ENCODE results near the gene CADM1.

Gene CADM1

DNA sequence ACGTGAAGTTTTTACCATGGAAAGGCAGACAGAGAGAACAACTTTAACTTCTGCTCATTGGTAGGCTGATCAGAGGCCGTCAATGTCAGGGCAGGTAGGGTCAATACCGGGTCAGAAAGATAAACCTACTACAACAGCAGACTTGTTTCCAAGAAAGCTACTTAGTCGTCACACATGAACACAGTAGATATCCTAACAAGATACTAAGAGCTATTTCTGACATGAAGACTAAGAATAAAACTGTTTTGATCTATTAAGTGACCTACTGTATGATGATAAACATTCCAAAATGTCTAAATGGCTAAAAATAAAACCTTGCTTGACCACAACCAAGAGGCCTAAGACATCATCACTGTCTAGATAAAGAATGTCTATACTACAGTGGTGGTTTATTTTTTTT, 231.3 kb downstream of the CADM1 start:
- no peaks in the 10 kb centered on the region for H4K20me1 ChIP-seq (ENCODE audit: insufficient read depth, low read length)
- H3K79me2 ChIP-seq (ENCODE audit: low read length), result peaks cover 55% of the 10 kb centered on the region
- H3K9ac ChIP-seq (ENCODE audit: low read length), result no peak overlapping the region
- peaks cover 4% of the 10 kb centered on the region; the same call in 1 of the 2 replicates for H3K36me3 ChIP-seq (replicated peaks; ENCODE audit: insufficient read depth, low read length)
- H3K4me3 ChIP-seq (ENCODE audit: low read length), result no peak overlapping the region
- no peak overlapping the region for H3K4me2 ChIP-seq (ENCODE audit: low read depth, low read length)
- H3K9me3 ChIP-seq (replicated peaks; ENCODE audit: insufficient read depth, low read length), result no peaks in the 10 kb centered on the region
- H2AFZ ChIP-seq (ENCODE audit: low read length), result no peak overlapping the region
- H3K27ac ChIP-seq (ENCODE audit: low read length), result no peak overlapping the region
- no peaks in the 10 kb centered on the region for H3K9me2 ChIP-seq (replicated peaks; ENCODE audit: insufficient read depth, low read length)
- DNase-seq, result no peak
- H3F3A ChIP-seq (ENCODE audit: insufficient read depth, low read length), result no peaks in the 10 kb centered on the region
- peaks cover 16% of the 10 kb centered on the region; the same call in 1 of the 2 replicates for H3K4me1 ChIP-seq (ENCODE audit: low read length)
- TF ChIP-seq CTCF (IDR thresholded peaks at IDR 0.05; ENCODE audit: low read length) (no peak), EZH2phosphoT487 (IDR thresholded peaks at IDR 0.05; ENCODE audit: low read length) (no peak), EZH2 (optimal IDR thresholded peaks at IDR 0.05; ENCODE audit: low read depth, low read length) (no peak)
- H3K27me3 ChIP-seq (replicated peaks; ENCODE audit: insufficient read depth, low read length), result no peaks in the 10 kb centered on the region

DNA sequence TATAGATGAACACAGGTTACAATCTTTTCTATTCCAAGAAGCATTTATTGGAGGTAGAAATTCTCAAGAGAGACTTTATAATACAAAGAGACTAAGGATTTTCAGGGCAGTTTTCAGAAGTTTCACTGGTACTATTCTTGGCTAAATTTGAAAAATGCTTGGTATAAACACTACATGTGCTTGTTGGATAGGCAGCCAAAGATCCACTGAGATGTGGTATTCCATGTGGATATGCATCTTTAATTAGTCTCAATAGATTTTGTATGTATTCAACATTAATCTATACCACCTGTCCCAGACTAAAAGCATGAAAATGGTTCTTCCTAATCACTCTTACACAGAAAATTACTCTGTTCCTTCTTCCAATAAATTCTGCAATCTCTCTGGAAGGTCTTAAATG, 232.6 kb downstream of the CADM1 start:
- Histone ChIP-seq H3K9ac (ENCODE audit: low read length) (no peak overlapping the region), H3K27me3 (replicated peaks; ENCODE audit: insufficient read depth, low read length) (no peaks in the 10 kb centered on the region)

GRCh38 chr11:115269191-115269950, 234.8 kb downstream of the CADM1 start:
- no peaks in the 10 kb centered on the region for H3K27me3 ChIP-seq (replicated peaks; ENCODE audit: insufficient read depth, low read length)

More for the DNA sequence above, 232.6 kb downstream of the CADM1 start:
- H2AFZ ChIP-seq (ENCODE audit: low read length), result no peak overlapping the region
- TF ChIP-seq CTCF (IDR thresholded peaks at IDR 0.05; ENCODE audit: low read length) (no peak), EZH2phosphoT487 (IDR thresholded peaks at IDR 0.05; ENCODE audit: low read length) (no peak), EZH2 (optimal IDR thresholded peaks at IDR 0.05; ENCODE audit: low read depth, low read length) (no peak)
- no peaks in the 10 kb centered on the region for H3K9me2 ChIP-seq (replicated peaks; ENCODE audit: insufficient read depth, low read length)
- no peak overlapping the region for H3K27ac ChIP-seq (ENCODE audit: low read length)
- peaks cover 58% of the 10 kb centered on the region for H3K79me2 ChIP-seq (ENCODE audit: low read length)
- no peaks in the 10 kb centered on the region for H4K20me1 ChIP-seq (ENCODE audit: insufficient read depth, low read length)
- H3K36me3 ChIP-seq (replicated peaks; ENCODE audit: insufficient read depth, low read length), result peaks cover 4% of the 10 kb centered on the region; the same call in 1 of the 2 replicates
- no peak overlapping the region for H3K4me2 ChIP-seq (ENCODE audit: low read depth, low read length)
- DNase-seq, result no peak
- H3K4me3 ChIP-seq (ENCODE audit: low read length), result no peak overlapping the region
- H3K9me3 ChIP-seq (replicated peaks; ENCODE audit: insufficient read depth, low read length), result no peaks in the 10 kb centered on the region
- peaks cover 16% of the 10 kb centered on the region; the same call in 1 of the 2 replicates for H3K4me1 ChIP-seq (ENCODE audit: low read length)
- no peaks in the 10 kb centered on the region for H3F3A ChIP-seq (ENCODE audit: insufficient read depth, low read length)

GRCh38 chr11:115267871-115268270, 236.3 kb downstream of the CADM1 start:
- Histone ChIP-seq H3F3A (ENCODE audit: insufficient read depth, low read length) (peaks cover 19% of the 10 kb centered on the region), H3K27me3 (replicated peaks; ENCODE audit: insufficient read depth, low read length) (no peaks in the 10 kb centered on the region), H3K36me3 (replicated peaks; ENCODE audit: insufficient read depth, low read length) (peaks cover 4% of the 10 kb centered on the region; the same call in 1 of the 2 replicates), H3K9me3 (replicated peaks; ENCODE audit: insufficient read depth, low read length) (no peaks in the 10 kb centered on the region), H3K4me1 (ENCODE audit: low read length) (peaks cover 42% of the 10 kb centered on the region), H3K79me2 (ENCODE audit: low read length) (peaks cover 59% of the 10 kb centered on the region), H3K27ac (ENCODE audit: low read length) (no peak overlapping the region), H3K9ac (ENCODE audit: low read length) (no peak overlapping the region), H3K9me2 (replicated peaks; ENCODE audit: insufficient read depth, low read length) (no peaks in the 10 kb centered on the region), H2AFZ (ENCODE audit: low read length) (no peak overlapping the region), H3K4me2 (ENCODE audit: low read depth, low read length) (no peak overlapping the region), H4K20me1 (ENCODE audit: insufficient read depth, low read length) (no peaks in the 10 kb centered on the region), H3K4me3 (ENCODE audit: low read length) (no peak overlapping the region)
- DNase-seq, result no peak
- TF ChIP-seq CTCF (IDR thresholded peaks at IDR 0.05; ENCODE audit: low read length) (no peak), EZH2phosphoT487 (IDR thresholded peaks at IDR 0.05; ENCODE audit: low read length) (no peak), EZH2 (optimal IDR thresholded peaks at IDR 0.05; ENCODE audit: low read depth, low read length) (no peak)

More at GRCh38 chr11:115269191-115269950, 234.8 kb downstream of the CADM1 start:
- Histone ChIP-seq H3K27ac (ENCODE audit: low read length) (no peak overlapping the region), H2AFZ (ENCODE audit: low read length) (no peak overlapping the region), H3F3A (ENCODE audit: insufficient read depth, low read length) (peaks cover 14% of the 10 kb centered on the region), H3K9me2 (replicated peaks; ENCODE audit: insufficient read depth, low read length) (no peaks in the 10 kb centered on the region), H3K36me3 (replicated peaks; ENCODE audit: insufficient read depth, low read length) (peaks cover 4% of the 10 kb centered on the region; the same call in 1 of the 2 replicates), H3K9me3 (replicated peaks; ENCODE audit: insufficient read depth, low read length) (no peaks in the 10 kb centered on the region), H3K79me2 (ENCODE audit: low read length) (peaks cover 61% of the 10 kb centered on the region), H3K4me3 (ENCODE audit: low read length) (no peak overlapping the region), H4K20me1 (ENCODE audit: insufficient read depth, low read length) (no peaks in the 10 kb centered on the region), H3K4me2 (ENCODE audit: low read depth, low read length) (no peak overlapping the region), H3K9ac (ENCODE audit: low read length) (no peak overlapping the region), H3K4me1 (ENCODE audit: low read length) (peaks cover 36% of the 10 kb centered on the region)
- no peak for DNase-seq
- TF ChIP-seq EZH2phosphoT487 (IDR thresholded peaks at IDR 0.05; ENCODE audit: low read length), result no peak
